A549 (cell line): Measurements from ENCODE around the gene SERPINB2. TPM values are rescaled to one million over a fixed set of nuclear protein-coding genes. Genes with fewer than 3 reads are reported as not detected.

Experiments used
- ATAC-seq, 2 experiments: fragments of 200-7000 bp in 1 of 2; fragments of >200 bp in 1 of 2; cut with Nextera tagmentation in 1 of 2; cut with Tn5 transposase in 1 of 2; 3 replicates each; pipeline versions ENCODE4 v1.8.0 to v1.9.1; 2018 to 2020; ENCODE audit warnings: mild to moderate bottlenecking in 1 of 2, moderate library complexity in 1 of 2
- CTCF ChIA-PET: fragments of 300-600 bp; sonication (Branson Sonifier 250); formaldehyde crosslinking; extraction: SDS; loops from one replicate; lab custom pipeline; 2021; ENCODE audit warnings: antibody characterized with exemption, inconsistent platforms; lab: Yijun Ruan, JAX
- POLR2A ChIA-PET: fragments of 350-600 bp; formaldehyde crosslinking; extraction: SDS; loops from one replicate; lab custom pipeline; 2021; ENCODE audit warnings: antibody characterized with exemption, inconsistent platforms; lab: Yijun Ruan, JAX
- DNase-seq, 2 experiments: peaks; one replicate each; pipeline versions ENCODE4 v3.0.0 to v3.0.0-alpha.2; 2011 to 2016; ENCODE audit warnings: low read depth in 1 of 2, low spot score in 1 of 2
- FAIRE-seq: peaks from 2 replicates; lab custom pipeline; 2011; peaks lifted over from hg19 to GRCh38; lab: Jason Lieb, UNC
- H3K27ac ChIP-seq, 2 experiments: fragments of >200 bp; sonication (Bioruptor Twin); formaldehyde crosslinking; 3 replicates each; pipeline ENCODE4 v1.5.1; 2016 to 2017
- H3K4me1 ChIP-seq: fragments of >200 bp; sonication (Bioruptor Twin); formaldehyde crosslinking; 3 replicates; pipeline ENCODE4 v1.6.1; 2016
- H3K4me2 ChIP-seq: fragments of >200 bp; sonication (Bioruptor Twin); formaldehyde crosslinking; 3 replicates; pipeline ENCODE4 v1.6.1; 2016
- H3K4me3 ChIP-seq: fragments of >200 bp; sonication (Bioruptor Twin); formaldehyde crosslinking; 3 replicates; pipeline ENCODE4 v1.5.1; 2016
- H3K9me3 ChIP-seq: fragments of >200 bp; sonication (Bioruptor Twin); formaldehyde crosslinking; 3 replicates; pipeline ENCODE4 v1.6.1; 2016
- CBX2 ChIP-seq: fragments of 200-600 bp; sonication (generic); IDR thresholded peaks from 2 replicates; pipeline ENCODE4 v1.6.1; 2016; ENCODE audit warnings: low read depth, mild to moderate bottlenecking, borderline replicate concordance
- CEBPB ChIP-seq, 2 experiments: fragments of >200 bp in 1 of 2; sonication (Bioruptor Twin) in 1 of 2; formaldehyde crosslinking in 1 of 2; IDR thresholded peaks; 2 replicates each; pipeline ENCODE4 v1.6.1; 2012 to 2016
- CHD2 ChIP-seq: fragments of 150-350 bp; IDR thresholded peaks from 2 replicates; pipeline ENCODE4 v1.6.1; 2014; ENCODE audit warnings: low read length; ENCODE audit not compliant: partially characterized antibody
- ESRRA ChIP-seq: fragments of 150-350 bp; IDR thresholded peaks from 2 replicates; pipeline ENCODE4 v1.6.1; 2014; ENCODE audit warnings: mild to moderate bottlenecking, low read length, borderline replicate concordance
- FOXS1 ChIP-seq: fragments of 250-450 bp; sonication (Bioruptor Pico); IDR thresholded peaks from 2 replicates; pipeline ENCODE4 v1.5.0; 2020; ENCODE audit warnings: mild to moderate bottlenecking, moderate library complexity
- GATA3 ChIP-seq: IDR thresholded peaks from 2 replicates; pipeline ENCODE4 v1.6.1; 2012; ENCODE audit warnings: borderline replicate concordance
- KDM1A ChIP-seq: fragments of 200-600 bp; sonication (generic); IDR thresholded peaks from 2 replicates; pipeline ENCODE4 v1.6.1; 2016; ENCODE audit warnings: low read depth, mild to moderate bottlenecking
- MAZ ChIP-seq: fragments of 150-350 bp; IDR thresholded peaks from 2 replicates; pipeline ENCODE4 v1.6.1; 2014; ENCODE audit warnings: antibody characterized with exemption, low read depth, low read length, borderline replicate concordance
- MYC ChIP-seq: IDR thresholded peaks from 2 replicates; pipeline ENCODE4 v1.6.1; 2012; ENCODE audit warnings: mild to moderate bottlenecking, inconsistent platforms, low read length, improper control_type of control experiment, borderline replicate concordance
- NFE2L2 ChIP-seq: fragments of 150-350 bp; conservative IDR thresholded peaks from 2 replicates; pipeline ENCODE4 v1.6.1; 2014; ENCODE audit warnings: low read length
- NPAS2 ChIP-seq: fragments of 250-450 bp; sonication (Bioruptor Pico); IDR thresholded peaks from 2 replicates; pipeline ENCODE4 v1.8.0; 2022; ENCODE audit warnings: mild to moderate bottlenecking, moderate library complexity, borderline replicate concordance
- NR3C1 ChIP-seq: fragments of >200 bp; sonication (Bioruptor Twin); formaldehyde crosslinking; IDR thresholded peaks from 3 replicates; pipeline ENCODE4 v1.6.1; 2017
- PHF8 ChIP-seq: fragments of 200-600 bp; sonication (generic); IDR thresholded peaks from 2 replicates; pipeline ENCODE4 v1.6.1; 2016; ENCODE audit warnings: low read depth, mild to moderate bottlenecking, antibody characterized with exemption, moderate library complexity, borderline replicate concordance
- RAD21 ChIP-seq, 2 experiments: fragments of >200 bp in 1 of 2; sonication (Bioruptor Twin) in 1 of 2; formaldehyde crosslinking in 1 of 2; IDR thresholded peaks in 1 of 2; conservative IDR thresholded peaks in 1 of 2; 2 replicates in 1 of 2; 3 replicates in 1 of 2; pipeline ENCODE4 v1.6.1; 2012 to 2018; ENCODE audit warnings: inconsistent platforms in 1 of 2
- ZFP36 ChIP-seq: fragments of 450-650 bp; IDR thresholded peaks from 2 replicates; pipeline ENCODE4 v1.6.1; 2014; ENCODE audit warnings: borderline replicate concordance; ENCODE audit not compliant: partially characterized antibody
- ZNF302 ChIP-seq: fragments of 250-450 bp; sonication (Bioruptor Pico); IDR thresholded peaks from 2 replicates; pipeline ENCODE4 v1.9.0; 2021; ENCODE audit warnings: inconsistent platforms, mild to moderate bottlenecking, moderate library complexity
- ZSCAN20 ChIP-seq: fragments of 250-450 bp; sonication (Bioruptor Pico); IDR thresholded peaks from 2 replicates; pipeline ENCODE4 v1.8.0; 2022; ENCODE audit warnings: mild to moderate bottlenecking, moderate library complexity
- WGBS: methylation state at CpG from one replicate; pipeline ENCODE4 v1.1.6; 2017; ENCODE audit errors: missing lambda C conversion rate; 5-methylcytosine and 5-hydroxymethylcytosine counted together
- polyA plus RNA-seq, 4 experiments: library from polyadenylated mRNA; depleted of rRNA in 3 of 4; stranded (reverse); fragments of >200 nt; fragmentation: RNase III in 1 of 4; extraction: RNeasy Plus Mini Kit Qiagen cat#74134 plus additional on column Dnase treatment in 1 of 4; gene quantifications; 2 replicates in 3 of 4; 3 replicates in 1 of 4; pipeline ENCODE4 v1.2.3, GENCODE V29; 2011 to 2017
- TF ChIP-seq, protein P1 (sequence below): fragments of >200 bp; sonication (Bioruptor Twin); formaldehyde crosslinking; IDR thresholded peaks from 3 replicates; pipeline ENCODE4 v1.5.1; 2016
- TF ChIP-seq, protein P2 (sequence below): fragments of >200 bp; sonication (Bioruptor Twin); formaldehyde crosslinking; IDR thresholded peaks from 2 replicates; pipeline ENCODE4 v1.6.1; 2016
- TF ChIP-seq, protein P3 (sequence below): fragments of 150-350 bp; IDR thresholded peaks from 2 replicates; pipeline ENCODE4 v1.6.1; 2014; ENCODE audit warnings: low read depth, mild to moderate bottlenecking, low read length
- TF ChIP-seq, protein P4 (sequence below): fragments of 450-650 bp; IDR thresholded peaks from 2 replicates; pipeline ENCODE4 v1.6.1; 2014; ENCODE audit warnings: antibody characterized with exemption
- TF ChIP-seq, protein P5 (sequence below): fragments of 250-450 bp; sonication (Bioruptor Pico); IDR thresholded peaks from 2 replicates; pipeline ENCODE4 v1.5.0; 2020; ENCODE audit warnings: low read depth, mild to moderate bottlenecking, moderate library complexity

Gene SERPINB2
- polyA plus RNA-seq, 2 of the 4 experiments (the other 2 are of a cell fraction): not detected

DNA sequence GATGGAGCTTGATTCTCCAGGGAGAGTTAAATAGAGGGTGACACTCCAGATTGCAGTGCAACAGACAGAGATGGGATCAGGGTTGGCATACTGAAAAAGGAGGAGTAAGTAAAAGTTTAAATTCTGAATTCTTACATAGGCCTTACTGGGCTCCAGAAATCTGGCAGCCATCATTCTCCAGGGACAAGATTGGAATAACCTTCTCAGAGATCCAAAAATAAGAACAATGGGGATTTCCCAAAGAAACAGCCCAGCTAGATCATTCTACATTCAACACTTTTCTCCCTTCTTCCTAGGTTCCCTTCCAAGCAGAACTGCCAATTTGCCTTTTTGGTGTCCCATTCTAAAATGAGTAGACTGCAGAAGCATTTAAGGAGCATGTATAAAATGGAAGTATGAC is 14.9 kb upstream of the SERPINB2 start:
- no peaks in the 10 kb centered on the region for H3K4me1 ChIP-seq
- no peak for TF ChIP-seq MAZ
- no peak for TF ChIP-seq FOXS1 (CRISPR knock-in tag)
- TF ChIP-seq CBX2: no peak
- no peak for TF ChIP-seq CHD2
- TF ChIP-seq RAD21 (conservative IDR thresholded peaks at IDR 0.05 in 1 of 2, IDR thresholded peaks at IDR 0.05 in 1 of 2): no peak
- TF ChIP-seq, protein P1, sequence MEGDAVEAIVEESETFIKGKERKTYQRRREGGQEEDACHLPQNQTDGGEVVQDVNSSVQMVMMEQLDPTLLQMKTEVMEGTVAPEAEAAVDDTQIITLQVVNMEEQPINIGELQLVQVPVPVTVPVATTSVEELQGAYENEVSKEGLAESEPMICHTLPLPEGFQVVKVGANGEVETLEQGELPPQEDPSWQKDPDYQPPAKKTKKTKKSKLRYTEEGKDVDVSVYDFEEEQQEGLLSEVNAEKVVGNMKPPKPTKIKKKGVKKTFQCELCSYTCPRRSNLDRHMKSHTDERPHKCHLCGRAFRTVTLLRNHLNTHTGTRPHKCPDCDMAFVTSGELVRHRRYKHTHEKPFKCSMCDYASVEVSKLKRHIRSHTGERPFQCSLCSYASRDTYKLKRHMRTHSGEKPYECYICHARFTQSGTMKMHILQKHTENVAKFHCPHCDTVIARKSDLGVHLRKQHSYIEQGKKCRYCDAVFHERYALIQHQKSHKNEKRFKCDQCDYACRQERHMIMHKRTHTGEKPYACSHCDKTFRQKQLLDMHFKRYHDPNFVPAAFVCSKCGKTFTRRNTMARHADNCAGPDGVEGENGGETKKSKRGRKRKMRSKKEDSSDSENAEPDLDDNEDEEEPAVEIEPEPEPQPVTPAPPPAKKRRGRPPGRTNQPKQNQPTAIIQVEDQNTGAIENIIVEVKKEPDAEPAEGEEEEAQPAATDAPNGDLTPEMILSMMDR: no peak
- TF ChIP-seq, protein P2, sequence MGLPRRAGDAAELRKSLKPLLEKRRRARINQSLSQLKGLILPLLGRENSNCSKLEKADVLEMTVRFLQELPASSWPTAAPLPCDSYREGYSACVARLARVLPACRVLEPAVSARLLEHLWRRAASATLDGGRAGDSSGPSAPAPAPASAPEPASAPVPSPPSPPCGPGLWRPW: no peak
- no peak for TF ChIP-seq ESRRA
- no peak for TF ChIP-seq ZFP36
- no peak for TF ChIP-seq KDM1A
- TF ChIP-seq NPAS2 (CRISPR knock-in tag): no peak
- no peak for TF ChIP-seq CEBPB (IDR thresholded peaks at IDR 0.05)
- TF ChIP-seq, protein P3, sequence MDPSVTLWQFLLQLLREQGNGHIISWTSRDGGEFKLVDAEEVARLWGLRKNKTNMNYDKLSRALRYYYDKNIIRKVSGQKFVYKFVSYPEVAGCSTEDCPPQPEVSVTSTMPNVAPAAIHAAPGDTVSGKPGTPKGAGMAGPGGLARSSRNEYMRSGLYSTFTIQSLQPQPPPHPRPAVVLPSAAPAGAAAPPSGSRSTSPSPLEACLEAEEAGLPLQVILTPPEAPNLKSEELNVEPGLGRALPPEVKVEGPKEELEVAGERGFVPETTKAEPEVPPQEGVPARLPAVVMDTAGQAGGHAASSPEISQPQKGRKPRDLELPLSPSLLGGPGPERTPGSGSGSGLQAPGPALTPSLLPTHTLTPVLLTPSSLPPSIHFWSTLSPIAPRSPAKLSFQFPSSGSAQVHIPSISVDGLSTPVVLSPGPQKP: no peak
- TF ChIP-seq MYC: no peak
- TF ChIP-seq ZSCAN20 (CRISPR knock-in tag): no peak
- TF ChIP-seq NFE2L2: no peak
- no peak overlapping the region for H3K4me3 ChIP-seq
- ATAC-seq: no peak
- no peak for DNase-seq
- H3K4me2 ChIP-seq: no peak overlapping the region
- H3K9me3 ChIP-seq: no peaks in the 10 kb centered on the region
- ChIA-PET POLR2A (no interaction called here), CTCF (no interaction called here)
- H3K27ac ChIP-seq: no peak overlapping the region
- no peak for FAIRE-seq

DNA sequence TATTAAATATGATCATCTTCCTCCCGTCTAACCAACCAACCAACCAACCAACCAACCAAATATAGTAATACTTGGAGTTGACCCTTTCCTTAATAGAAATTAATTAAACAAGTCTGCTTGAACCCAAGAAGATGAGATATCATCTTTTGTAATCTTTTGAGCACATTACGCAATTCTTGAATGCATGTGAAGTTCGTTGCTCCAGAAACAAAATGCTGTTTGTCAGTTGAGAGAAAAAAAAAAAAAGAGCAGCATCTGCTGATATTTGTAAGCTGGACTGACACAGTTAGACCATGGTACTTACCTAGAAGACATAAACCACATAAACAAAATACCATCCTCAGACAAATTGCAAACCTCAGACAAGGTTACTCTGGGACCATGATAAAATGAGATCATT is 9.2 kb upstream of the SERPINB2 start:
- DNase-seq (no peak), FAIRE-seq (no peak), ATAC-seq (no peak)
- WGBS: 45% methylated on average over 3 of the region's 3 CpGs
- no peak overlapping the region for H3K4me2 ChIP-seq
- TF ChIP-seq PHF8 (no peak), CEBPB (IDR thresholded peaks at IDR 0.05) (peak; percentile 20 to 56; a peak in 3 of 4 replicates), ZNF302 (no peak), GATA3 (no peak), NR3C1 (no peak)
- TF ChIP-seq, protein P4, sequence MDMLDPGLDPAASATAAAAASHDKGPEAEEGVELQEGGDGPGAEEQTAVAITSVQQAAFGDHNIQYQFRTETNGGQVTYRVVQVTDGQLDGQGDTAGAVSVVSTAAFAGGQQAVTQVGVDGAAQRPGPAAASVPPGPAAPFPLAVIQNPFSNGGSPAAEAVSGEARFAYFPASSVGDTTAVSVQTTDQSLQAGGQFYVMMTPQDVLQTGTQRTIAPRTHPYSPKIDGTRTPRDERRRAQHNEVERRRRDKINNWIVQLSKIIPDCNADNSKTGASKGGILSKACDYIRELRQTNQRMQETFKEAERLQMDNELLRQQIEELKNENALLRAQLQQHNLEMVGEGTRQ: no peak
- TF ChIP-seq, protein P5, sequence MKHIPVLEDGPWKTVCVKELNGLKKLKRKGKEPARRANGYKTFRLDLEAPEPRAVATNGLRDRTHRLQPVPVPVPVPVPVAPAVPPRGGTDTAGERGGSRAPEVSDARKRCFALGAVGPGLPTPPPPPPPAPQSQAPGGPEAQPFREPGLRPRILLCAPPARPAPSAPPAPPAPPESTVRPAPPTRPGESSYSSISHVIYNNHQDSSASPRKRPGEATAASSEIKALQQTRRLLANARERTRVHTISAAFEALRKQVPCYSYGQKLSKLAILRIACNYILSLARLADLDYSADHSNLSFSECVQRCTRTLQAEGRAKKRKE (CRISPR knock-in tag): no peak
- H3K27ac ChIP-seq: no peak overlapping the region
- no peaks in the 10 kb centered on the region for H3K9me3 ChIP-seq
- H3K4me1 ChIP-seq: no peaks in the 10 kb centered on the region
- H3K4me3 ChIP-seq: no peak overlapping the region
- ChIA-PET CTCF (interaction anchor here (0.6 kb wide), 1 partner anchor 377 kb away, joined by 3 read pairs; no protein-coding TSS in a partner anchor), POLR2A (no interaction called here)
